Measurements from ENCODE around the gene WNT7B.

WNT7B gene

DNA sequence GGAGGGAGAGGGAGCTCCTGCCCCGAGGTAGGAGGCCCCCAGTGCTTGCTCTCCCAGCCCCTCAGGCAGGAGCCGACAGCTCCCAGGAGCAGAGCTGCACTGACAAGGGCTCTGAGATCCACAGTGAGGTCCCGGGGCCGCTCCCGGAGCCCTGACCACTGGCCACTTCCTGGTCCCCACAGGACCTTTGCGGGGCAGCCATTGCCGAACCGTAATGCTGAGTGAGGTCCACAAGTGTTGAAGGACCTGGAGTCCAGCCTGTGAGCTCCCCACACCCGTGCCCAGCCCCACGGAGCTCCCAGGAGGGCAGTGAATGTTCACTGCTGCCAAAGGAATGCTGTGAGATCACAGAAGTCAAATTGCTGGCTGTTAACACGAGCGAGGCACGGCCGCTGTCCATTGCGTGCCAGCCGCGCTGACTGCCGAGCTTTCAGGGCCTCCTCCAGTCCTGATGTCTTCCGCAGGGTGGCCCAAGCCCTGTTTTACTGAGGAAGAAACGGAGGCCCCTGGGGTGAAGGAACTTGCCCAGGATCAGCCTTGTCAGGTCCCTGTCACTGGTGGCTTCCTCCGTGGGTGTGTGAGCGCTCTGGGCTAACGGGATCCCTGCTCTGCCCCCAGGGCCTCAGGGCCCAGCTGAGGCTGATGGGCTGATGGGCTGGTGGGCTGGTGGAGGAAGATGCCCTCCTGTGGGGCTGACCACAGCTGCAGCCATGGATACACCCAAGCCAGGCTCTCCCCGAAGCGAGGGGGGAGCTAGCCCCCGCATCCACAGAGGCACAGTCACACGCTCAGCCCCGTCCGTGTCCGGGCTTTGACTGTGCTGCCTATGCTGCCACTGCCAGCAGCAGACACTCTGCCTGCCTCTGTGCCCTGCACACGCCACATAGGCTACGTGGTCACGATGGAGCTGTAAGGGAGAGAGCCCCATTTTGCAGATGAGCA is 70.8 kb downstream of the WNT7B start:
- peak; percentile 83 for DNase-seq (ENCODE audit: low spot score)

DNA sequence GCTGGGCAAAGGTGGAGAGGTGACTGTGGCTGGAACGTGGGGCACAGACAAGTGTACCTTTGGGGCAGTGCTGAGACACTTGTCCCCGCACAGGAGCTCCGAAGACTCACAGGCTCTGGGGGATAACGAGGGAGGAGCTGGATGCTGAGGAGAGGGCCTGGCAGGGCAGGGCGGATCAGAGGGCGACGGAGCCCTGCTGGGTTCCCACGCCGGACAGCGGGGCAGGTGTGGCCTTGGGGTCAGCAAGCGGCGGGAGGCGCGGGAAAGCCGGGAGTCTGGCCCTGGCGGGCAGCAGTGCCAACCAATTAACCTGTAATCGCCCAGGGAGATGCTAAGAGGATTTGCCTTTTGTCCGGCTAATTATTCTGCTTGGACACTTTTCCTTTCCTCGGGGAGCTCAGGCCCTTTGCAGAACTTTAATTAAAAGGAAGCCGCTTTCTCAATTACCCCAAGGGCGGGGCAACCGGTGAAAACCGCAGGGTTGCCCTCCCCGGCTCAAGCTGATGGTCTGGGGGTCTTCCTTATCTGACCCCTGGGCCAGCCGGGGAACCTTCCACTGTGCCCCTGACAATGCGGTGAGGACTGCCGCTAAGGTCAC is 71.5 kb downstream of the WNT7B start:
- no peak for DNase-seq (ENCODE audit: low spot score)

DNA sequence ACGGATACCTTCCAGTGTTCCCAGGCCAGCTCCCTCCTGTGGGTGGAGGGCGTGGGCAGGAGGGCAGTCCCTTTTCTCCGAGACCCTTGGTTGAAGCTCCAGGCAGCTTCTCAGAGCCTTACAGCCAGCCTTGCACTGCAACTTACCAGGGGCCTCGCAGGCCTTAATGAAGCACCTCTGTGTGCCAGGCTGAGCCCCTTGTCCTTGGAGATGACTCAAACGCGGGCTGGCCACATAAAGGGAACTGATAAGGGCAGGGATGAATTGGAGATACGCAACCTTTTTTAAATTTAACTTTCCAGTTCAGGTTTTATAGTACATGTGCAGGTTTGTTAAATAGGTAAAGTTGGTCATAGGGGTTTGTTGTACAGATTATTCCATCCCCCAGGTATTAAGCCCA is 72.7 kb downstream of the WNT7B start:
- no peak for DNase-seq (ENCODE audit: low spot score)

DNA sequence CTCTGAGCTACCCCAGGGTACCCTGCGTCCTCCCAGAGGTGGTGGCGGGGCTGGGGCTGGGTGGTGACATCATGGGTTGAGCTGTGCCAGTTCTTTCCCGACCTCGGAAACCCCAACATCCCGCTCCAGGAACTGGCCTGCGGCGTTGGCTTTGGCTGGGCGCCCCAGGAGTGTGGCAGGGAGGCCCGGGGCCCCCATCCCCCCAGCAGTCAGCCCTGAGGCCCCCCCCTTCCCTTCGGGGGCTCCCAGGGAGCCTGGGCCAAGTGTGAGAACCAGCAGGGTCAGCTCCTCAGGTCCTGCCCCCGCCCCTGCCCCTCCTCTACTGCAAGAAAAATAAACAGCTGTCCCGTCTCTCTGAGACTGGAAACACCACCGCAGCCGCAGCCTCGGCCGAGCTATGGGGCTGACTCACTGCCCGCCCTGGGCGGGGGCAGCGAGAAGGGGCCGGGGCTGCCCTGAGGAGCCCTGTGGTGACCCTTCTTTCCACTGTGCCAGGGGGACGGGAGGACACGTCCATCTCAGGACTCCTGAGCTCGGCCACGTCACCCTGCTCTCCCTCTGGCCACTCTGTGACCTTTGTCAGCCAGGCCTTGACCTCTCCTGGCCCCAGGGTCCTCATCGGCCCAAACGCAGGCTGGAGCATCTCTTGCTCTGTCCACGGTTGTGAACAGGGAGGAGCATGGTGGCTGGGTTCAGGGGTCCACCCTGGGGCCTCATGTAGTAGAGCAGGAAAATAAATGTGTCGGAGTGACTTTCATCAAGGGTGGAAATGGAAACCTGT is 73.4 kb downstream of the WNT7B start:
- peak; percentile 80 for DNase-seq (ENCODE audit: low spot score)

DNA sequence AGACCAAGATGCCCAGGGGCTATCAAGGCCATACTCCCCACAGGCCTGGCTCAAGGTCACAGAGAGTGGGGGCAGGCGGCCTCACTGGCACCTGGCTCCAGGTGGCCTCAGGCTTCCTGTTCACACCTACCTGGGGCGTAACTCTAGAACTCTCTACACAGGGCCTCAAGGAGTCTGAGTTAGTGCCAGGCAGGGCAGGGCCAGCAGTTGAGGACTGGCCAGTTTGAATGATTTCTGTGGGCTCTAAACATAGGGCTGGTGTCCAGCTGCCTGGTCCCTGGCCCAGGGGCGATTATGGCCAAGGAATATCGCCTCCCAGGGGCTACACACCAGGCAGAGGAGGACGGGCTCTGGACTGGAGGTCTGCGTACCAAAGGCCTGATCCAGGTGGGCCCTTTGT is 79.2 kb downstream of the WNT7B start:
- no peak for DNase-seq (ENCODE audit: low spot score)

DNA sequence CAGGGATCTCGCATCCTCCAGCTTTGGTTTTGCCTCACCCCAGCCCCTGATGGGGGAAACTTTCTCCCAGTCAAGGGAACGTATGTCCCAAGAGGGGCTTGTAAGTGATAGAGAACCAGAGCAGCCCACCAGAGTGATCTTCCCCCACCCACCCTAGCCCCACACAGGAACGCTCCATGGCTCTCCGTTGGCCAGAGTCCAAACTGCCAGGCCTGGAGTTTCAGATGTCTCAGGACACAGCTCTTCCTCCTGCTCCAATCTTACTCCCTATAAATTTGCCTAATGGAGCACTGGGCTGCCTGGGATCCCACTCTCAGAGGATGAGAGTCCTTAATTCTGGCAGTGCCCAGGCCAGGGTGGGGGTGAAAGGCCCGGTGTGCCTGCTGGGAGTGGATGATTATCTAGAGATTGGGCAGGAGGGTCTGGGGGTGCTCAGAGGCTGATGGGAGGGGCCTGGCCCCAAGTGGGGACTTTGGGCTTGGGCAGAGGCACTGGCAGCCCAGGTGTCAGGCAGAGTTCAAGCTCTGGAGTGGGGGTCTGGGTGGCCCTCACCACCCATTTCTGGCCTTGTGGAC is 79.9 kb downstream of the WNT7B start:
- no peak for DNase-seq (ENCODE audit: low spot score)

DNA sequence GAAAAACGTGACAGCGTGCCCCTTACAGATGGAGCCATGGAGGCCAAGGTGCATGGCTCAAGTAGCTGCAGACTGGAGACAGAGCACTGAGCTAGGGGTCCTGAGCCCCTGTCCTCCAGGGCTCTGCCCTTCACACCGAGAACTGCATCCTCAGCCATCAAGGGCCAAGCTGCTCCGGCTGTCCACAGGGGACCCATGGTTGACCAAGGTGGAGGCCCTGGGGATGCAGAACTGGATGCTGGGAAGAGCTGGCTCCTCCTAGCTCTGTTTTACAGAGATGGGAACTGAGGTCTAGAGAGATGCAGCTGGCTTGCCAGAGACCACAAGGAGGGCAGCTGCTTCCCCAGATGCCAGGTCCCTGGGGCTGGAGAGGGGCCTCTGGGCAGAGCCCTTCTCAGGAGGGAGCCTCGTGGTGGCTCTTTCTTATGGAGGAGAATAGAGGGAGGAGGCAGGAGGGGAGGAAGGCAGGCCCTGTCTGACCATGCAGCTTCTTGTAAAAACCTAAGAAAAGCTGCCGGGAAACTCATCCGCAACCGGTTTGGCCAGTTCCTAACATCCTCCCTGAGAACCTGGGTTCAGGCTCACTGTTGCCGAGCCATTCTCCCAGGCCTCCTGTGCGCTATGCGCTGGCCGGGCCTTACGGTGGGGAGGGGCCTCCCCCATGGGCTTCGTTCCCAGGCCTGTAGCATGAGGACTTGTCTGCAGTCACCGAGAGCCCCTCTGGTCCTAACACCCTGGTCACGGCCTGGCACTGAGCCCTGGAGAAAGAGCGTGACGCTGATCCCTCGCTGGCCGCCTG is 80.6 kb downstream of the WNT7B start:
- no peak for DNase-seq (ENCODE audit: low spot score)

DNA sequence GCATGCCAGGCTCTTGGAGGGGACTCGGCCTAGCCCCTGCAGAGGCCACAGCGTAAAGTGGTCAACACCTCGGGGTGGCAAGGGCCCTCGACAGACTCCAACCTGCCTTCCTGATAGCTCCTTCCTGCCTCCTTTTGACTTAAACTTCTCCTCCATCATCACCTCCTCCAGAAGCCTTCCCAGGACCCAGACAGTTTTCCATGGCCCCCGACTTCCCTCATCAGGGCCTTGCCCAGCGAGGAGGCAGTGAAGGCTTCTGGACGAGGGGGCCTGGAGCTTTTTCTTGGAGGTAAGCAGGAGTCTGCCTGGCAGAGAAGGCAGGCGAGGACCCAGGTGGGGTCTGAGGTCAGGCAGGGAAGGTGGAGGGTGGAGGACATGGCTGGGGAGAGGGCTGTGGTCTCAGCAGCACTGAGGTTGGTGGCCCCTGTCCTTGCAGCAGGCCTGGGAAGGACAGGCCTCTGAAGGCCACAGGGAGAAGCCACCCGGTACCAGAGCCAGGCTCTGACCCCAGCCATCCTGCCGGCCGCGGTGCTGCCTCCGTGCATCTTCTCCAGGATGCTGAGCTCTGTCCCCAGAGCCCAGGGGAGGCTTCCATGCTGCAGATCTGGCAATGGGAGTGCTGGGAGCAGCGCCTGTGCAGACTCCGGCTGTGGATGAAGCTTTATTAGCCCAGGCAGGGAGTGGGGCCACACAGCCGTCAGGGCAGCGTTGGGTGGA is 81.4 kb downstream of the WNT7B start:
- DNase-seq (ENCODE audit: low spot score): no peak

DNA sequence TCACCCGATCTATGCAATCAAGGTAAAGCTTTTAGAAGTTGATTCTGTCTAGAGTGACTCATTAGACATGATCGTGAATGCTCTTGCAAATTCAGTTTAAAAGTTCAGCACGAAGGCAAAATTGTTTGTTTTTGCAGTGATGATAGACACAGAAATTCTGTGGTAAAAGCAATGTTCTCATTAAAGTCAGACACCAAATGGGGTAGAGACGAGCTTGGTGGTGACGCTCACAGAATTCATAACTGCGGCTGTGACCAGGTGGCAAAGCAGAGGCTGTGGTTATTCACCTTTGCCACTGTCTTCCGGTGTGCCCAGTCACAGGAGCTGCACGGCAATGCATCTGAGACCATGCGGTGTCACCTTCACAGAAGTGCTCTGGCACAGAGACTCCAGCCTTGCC is 83.4 kb downstream of the WNT7B start:
- DNase-seq (ENCODE audit: low spot score): no peak

DNA sequence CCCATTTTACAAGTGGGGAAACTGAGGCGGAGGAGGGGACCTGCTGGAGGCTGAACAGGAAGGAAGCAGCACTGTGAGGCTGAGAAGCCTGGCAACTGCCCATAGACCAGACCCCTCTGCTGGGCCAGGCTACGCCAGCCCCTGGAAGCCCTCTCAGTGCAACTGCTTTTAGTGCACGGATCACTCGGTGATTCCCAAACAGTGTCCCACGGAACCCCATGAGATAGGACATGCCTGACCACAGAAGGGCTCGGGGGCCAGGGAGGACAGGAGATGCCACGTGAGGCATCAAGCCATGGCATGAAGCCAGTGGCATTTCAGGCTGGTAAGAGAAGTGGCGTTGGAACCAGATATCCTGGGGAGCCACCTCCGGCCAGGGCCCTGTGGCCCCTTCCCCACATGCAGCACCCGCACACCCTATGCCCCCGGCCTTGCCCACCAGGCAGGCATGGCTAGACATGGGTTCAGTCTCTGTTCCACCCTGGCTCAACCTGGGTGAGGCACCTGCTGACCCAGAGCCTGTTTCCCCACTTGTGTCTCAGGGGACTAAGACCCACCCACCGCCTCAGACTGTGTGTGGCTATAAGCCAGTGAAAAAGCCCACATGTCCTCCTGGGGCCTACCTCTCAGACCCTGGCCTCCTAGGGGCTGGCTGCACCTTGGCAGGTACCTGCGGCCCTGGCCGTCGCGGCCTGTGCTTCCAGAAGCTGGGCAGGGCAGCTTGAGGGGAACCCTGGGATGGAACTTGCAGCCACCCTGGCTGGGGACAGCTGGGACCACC is 84.1 kb downstream of the WNT7B start:
- no peak for DNase-seq (ENCODE audit: low spot score)

DNA sequence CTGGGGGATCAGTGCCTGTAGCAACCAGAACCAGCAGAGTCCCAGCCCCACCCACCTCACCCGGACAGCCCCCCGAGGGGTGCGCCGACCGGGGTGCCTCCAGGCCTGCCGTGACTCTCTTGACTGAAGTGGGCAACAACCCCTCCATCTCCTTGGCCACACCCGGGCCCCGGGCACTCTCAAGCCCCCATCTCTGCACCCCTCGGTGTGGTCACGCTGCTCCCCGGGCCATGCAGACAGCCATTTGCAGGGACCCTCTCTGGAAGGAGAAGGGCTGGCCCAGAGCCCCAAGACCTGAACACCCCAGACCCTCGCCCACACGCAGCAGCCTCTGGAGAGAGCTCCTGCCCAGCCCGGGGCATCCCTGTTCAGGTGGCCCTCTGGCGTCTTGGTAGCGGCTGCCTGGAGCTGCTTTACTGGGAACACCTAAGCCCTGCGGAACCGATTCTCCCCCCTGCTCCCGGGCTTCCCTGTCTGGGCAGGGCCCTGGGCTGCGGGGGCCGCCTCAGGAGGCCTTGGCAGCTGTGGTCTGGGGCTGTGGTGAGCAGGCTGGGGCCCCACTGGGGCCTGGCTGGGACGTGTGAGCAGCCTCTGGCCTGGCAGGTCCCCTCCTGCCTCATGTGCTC is 84.9 kb downstream of the WNT7B start:
- no peak for DNase-seq (ENCODE audit: low spot score)

DNA sequence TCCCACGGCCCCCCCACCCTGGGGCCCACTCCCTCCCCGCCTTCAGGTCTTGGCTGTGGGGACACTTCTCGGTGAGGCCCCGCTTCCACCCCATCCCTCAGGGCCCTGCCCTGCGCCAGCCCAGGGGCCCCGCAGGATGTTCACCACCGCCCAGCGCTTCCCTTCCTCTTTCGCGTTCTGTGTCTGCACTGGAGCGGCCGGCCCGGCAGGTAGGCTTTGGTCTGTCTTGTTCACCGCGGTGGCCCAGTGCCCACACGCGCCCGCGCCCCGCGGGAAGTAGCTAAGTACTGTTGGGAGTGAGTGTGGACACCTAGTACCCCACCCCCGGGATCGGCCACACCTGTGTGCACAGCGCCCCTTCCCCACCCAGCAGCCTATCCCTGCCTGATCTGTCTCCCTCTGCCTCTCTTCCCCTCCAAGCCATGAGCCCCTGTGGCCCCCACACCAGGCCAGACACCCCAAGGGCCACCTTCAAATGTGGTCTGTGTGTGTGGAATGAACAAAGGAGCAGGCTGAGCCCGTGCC is 85.4 kb downstream of the WNT7B start:
- no peak for DNase-seq (ENCODE audit: low spot score)

DNA sequence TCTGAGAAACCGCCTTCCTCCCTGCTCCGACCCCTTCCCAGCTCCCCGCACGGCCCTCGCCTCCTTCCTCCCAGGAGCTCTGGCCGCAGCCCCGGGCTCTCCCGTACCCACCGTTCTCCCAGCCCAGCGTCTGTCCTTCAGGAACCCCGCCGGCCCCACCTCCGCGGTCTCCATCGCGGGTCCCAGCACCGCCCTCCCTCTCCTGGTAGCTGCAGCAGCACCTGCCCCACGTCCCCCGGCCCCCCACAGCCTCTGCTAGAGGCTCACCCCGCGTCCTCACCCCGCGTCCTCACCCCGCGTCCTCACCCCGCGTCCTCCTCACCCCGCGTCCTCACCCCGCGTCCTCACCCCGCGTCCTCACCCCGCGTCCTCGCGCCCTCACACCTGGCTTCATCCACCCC is 85.9 kb downstream of the WNT7B start:
- DNase-seq (ENCODE audit: low spot score): no peak

DNA sequence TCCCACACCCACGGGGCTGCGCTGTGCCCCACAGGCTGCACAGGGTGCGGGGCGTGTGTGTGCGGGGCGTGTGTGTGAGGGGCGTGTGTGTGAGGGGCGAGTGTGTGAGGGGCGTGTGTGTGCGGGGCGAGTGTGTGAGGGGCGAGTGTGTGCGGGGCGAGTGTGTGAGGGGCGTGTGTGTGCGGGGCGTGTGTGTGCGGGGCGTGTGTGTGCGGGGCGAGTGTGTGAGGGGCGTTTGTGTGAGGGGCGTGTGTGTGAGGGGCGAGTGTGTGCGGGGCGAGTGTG is 86.7 kb downstream of the WNT7B start:
- no peak for DNase-seq (ENCODE audit: low spot score)

DNA sequence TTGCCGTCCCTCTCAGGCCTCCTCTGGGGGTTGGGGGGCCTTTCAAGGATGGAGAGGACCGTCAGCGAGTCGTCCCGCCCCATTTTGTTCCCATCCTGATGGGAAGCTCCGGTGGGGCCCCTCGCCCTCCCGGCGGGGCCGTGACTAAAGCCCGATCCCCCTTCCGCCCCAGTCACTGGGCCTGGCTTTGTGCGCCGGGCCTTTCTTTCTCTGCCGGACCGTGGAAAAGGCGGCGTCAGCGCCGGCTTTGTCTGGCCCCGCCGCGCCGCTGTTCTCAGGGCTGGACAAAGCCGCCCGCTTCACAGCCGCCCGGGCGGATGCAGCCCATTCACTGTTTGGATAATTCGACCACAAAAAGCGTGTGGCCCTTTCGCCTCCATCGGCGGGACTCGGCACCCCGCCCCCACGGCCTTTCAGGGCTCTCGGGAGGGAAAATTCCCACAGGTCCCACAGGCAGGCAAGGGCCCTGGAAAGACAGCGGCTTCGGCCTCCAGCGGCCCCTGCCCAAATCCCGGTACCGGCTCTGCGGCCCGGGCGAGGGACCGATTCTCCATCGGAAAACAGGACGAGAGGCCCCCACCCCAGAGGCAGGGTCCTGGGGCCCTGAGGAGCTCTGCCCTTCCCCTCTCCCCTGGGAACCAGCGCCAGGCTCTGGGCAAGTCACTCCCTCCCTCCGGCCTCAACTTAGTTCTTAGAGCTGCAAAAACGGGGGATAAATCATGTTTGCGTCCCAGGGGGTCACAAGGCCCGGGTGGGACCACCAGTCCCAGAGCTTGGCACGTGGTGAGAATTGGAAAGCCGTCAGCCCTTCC is 87.2 kb downstream of the WNT7B start:
- DNase-seq (ENCODE audit: low spot score): no peak

DNA sequence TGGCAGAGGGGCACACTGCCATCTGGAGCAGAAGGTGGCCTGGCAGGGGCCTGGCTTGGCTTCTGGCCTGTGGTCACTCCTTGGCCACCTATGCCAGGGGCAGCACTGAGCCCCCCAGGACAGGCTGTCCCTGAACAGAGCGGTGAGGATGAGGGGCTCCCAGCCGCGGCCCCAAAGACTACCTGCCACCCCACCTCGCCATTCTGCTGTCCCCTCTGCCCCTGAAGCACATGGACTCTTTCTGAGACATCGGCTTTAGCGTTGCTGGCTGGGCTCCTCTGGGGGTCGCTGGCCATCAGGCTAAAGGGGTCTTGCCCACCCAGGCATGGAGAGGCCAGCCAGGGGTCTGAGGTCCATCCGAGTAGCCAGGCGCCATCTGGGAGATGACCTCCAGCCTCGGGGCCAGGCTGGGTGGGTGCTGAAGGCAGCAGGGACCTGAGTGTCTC is 87.8 kb downstream of the WNT7B start:
- DNase-seq (ENCODE audit: low spot score): no peak

DNA sequence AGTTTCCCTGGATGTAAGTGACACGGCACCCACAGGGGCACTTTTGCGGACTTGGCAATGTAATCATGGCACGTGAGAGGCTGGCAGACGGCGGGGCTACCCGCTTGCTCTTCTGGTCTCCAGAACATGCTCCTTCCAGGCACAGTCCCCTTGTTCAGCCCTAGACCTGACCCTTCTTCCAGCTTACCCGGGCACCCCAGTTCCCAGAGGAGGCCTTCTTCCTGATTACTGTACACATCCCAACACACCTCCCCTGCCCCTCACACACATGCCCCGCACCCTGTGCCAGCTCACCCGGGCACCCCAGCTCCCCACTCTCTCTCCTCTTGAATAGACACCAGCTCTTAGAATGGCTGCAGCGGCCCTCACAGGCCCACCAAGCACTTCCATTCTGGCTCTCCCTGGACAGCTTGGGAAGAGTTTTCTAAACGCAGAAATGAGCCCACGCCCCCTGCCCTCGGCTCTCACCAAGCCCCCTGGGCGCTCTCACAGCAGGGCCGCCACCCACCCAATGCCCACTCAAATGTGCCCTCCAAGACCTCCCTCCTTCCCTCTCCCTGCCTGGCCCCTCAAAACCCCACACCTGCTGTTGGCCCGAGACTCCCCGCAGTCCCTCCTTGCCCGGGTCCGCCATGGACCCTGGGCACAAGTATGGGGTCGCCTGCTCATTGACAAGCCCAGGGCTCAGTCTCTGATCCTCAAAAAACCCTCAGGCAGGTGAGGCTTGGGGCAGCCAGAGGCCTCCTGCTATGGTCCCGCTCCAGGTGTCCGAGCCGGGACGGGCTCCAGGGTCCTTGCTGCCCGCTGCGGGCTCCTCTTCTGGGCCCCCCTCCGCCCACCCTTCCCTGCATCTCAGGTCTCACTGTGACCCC is 88.5 kb downstream of the WNT7B start:
- DNase-seq (ENCODE audit: low spot score): no peak

All from GM03348 (cell line).